ENCODE results near the gene ADORA1.

Gene ADORA1

GRCh38 chr1:203216274-203217138, 89.0 kb downstream of the ADORA1 start:
- H3K27ac ChIP-seq (ENCODE audit: insufficient read depth in 1 of 2, low read depth in 1 of 2, low read length in 2 of 2, poor library complexity in 1 of 2, severe bottlenecking in 2 of 2) = no peak overlapping the region
- ChIA-PET POLR2A (interaction anchor here (0.6 to 1.5 kb wide), 2 partner anchors 118 to 176 kb away, joined by 3 to 4 read pairs; no protein-coding TSS in a partner anchor), CTCF (interaction anchor here (0.7 to 6.0 kb wide), 42 partner anchors 10 to 223 kb away, joined by 3 to 95 read pairs (median 4); partner anchors contain the start of genes CHIT1 and MYBPH)
- H3K4me3 ChIP-seq (ENCODE audit: control insufficient read depth in 1 of 7, extremely low read depth in 1 of 7, insufficient read depth in 4 of 7, low read depth in 2 of 7, low read length in 6 of 7) = no peak overlapping the region
- H3K27me3 ChIP-seq (replicated peaks in 2 of 5; ENCODE audit: control insufficient read depth in 4 of 5, insufficient read depth in 5 of 5, low read length in 4 of 5) = peaks cover 0 to 13% (median 0%) of the 10 kb centered on the region in 5 experiments
- 40% methylated on average over 19 of the region's 19 CpGs for WGBS (ENCODE audit: insufficient coverage)
- DNase-seq = peak; percentile 74 to 86 (median 77)
- H3K4me1 ChIP-seq (ENCODE audit: control extremely low read depth in 1 of 4, control insufficient read depth in 4 of 4, insufficient read depth in 4 of 4, low read length in 3 of 4) = peaks cover 0 to 19% (median 9%) of the 10 kb centered on the region in 4 experiments
- no peaks in the 10 kb centered on the region for H3K36me3 ChIP-seq (ENCODE audit: control insufficient read depth in 4 of 4, insufficient read depth in 4 of 4, low read length in 3 of 4)
- H3K9me3 ChIP-seq (ENCODE audit: control extremely low read depth in 1 of 5, control insufficient read depth in 4 of 5, insufficient read depth in 2 of 5, low read depth in 1 of 5, low read length in 4 of 5) = no peaks in the 10 kb centered on the region

All from common myeloid progenitor, CD34-positive (primary cell).